IgD-negative memory B cell (primary cell): ENCODE data around the gene PHACTR1. TPM values are rescaled to one million over a fixed set of nuclear protein-coding genes. Genes with fewer than 3 reads are reported as not detected.

Experiments used
- H3K27ac Mint-ChIP-seq, 3 donors: one replicate each; pipeline ENCODE4 v1.8.0; 2020 to 2022; ENCODE audit warnings: mild to moderate bottlenecking in 3 of 3, mixed read lengths in 3 of 3, moderate library complexity in 1 of 3
- H3K27me3 Mint-ChIP-seq: one replicate; pipeline ENCODE4 v1.8.0; 2021; ENCODE audit warnings: mixed read lengths
- H3K36me3 Mint-ChIP-seq: one replicate; pipeline ENCODE4 v1.8.0; 2020; ENCODE audit warnings: mild to moderate bottlenecking, mixed read lengths
- H3K4me1 Mint-ChIP-seq, 3 donors: one replicate each; pipeline ENCODE4 v1.8.0; 2020 to 2022; ENCODE audit warnings: mixed read lengths in 3 of 3, mild to moderate bottlenecking in 1 of 3
- H3K4me3 Mint-ChIP-seq, 4 donors: one replicate each; pipeline ENCODE4 v1.8.0; 2020 to 2022; ENCODE audit warnings: mild to moderate bottlenecking in 4 of 4, mixed read lengths in 4 of 4, moderate library complexity in 3 of 4
- H3K9me3 Mint-ChIP-seq, 3 donors: one replicate each; pipeline ENCODE4 v1.8.0; 2020 to 2021; ENCODE audit warnings: mixed read lengths in 3 of 3, mild to moderate bottlenecking in 1 of 3
- polyA plus RNA-seq: library from polyadenylated mRNA; unstranded; fragments of 300-500 nt; fragmentation: Illumina TruSeq; gene quantifications from one replicate; pipeline ENCODE4 v1.2.3, GENCODE V29; 2021

PHACTR1 gene
- polyA plus RNA-seq, 1 donor from 2014 or later, result 12.8 TPM

DNA sequence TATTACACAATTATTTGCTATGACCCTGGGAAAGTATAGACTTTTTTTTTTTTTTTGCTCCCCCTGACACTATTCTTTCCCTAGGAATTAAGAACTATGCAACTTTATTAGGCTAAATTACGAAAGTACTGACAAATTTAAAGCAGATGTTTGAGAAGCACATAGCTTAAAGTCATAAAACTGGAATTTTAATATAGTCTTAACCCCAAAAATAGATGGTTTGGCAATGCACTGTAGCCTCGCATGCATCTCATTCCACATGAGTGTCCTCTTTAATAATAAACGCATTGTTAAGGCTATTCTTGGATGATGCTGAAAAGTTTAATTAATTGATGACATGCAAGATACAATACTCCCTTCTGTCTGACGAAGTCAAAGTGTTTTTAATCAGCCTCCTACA lies 562.4 kb downstream of the PHACTR1 start:
- Mint-ChIP-seq H3K27me3 (peaks cover 1% of the 10 kb centered on the region), H3K4me1 (peaks cover 37 to 58% (median 52%) of the 10 kb centered on the region in 3 donors), H3K9me3 (no peaks in the 10 kb centered on the region), H3K27ac (no peak overlapping the region), H3K36me3 (peaks cover 6% of the 10 kb centered on the region), H3K4me3 (no peak overlapping the region)

DNA sequence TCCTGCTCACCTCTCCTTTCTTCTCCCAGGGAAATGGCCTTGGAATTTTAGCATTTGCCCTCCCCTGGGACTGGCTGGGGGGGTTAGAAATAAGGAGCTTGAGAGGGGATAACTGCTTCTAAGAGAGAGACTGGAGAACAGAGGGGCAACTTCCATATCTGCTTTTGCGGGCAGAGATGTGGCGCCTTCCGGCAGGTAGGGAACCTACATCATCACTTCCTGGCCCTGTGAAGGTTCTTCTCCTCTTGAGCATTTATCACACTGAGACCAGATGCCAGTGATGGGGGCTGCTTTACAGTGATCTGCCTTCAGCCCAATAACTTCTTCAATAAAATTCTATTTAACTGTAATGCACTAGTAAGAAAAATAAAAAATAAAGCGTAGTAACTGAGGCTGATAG lies 563.7 kb downstream of the PHACTR1 start:
- H3K4me3 Mint-ChIP-seq, result peak overlapping the region in 2 of 4 donors; percentile 47 to 77
- peak overlapping the region in 1 of 3 donors; percentile 93 for H3K27ac Mint-ChIP-seq

DNA sequence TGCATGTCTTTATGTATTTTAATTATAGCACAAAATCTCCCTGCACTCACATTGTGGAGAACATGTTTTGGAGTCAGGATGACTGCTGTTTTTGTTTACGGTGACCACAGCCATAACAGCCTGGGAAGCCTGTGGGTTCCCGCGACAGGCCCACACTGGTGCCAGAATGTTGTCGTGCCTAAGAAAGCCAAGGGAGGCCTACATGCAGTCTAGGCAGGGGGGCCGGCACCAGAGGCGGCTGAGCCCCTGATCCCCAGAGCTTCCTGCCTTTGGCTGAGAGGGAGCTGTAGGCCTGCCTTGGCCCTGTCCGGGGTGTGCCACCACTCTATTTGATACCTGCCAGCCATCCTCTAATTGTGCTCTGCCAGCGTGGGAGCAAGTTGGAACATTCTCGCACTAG lies 565.1 kb downstream of the PHACTR1 start:
- H3K4me1 Mint-ChIP-seq, result peaks cover 37 to 60% (median 46%) of the 10 kb centered on the region in 3 donors
- peaks cover 12% of the 10 kb centered on the region for H3K36me3 Mint-ChIP-seq
- H3K27ac Mint-ChIP-seq, result peak overlapping the region in 2 of 3 donors; percentile 16 to 64
- H3K27me3 Mint-ChIP-seq, result peaks cover 1% of the 10 kb centered on the region
- H3K4me3 Mint-ChIP-seq, result no peak overlapping the region
- no peaks in the 10 kb centered on the region for H3K9me3 Mint-ChIP-seq

More for the DNA sequence above, 563.7 kb downstream of the PHACTR1 start:
- H3K36me3 Mint-ChIP-seq, result peaks cover 6% of the 10 kb centered on the region
- peaks cover 33 to 56% (median 43%) of the 10 kb centered on the region in 3 donors for H3K4me1 Mint-ChIP-seq
- H3K27me3 Mint-ChIP-seq, result peaks cover 1% of the 10 kb centered on the region
- H3K9me3 Mint-ChIP-seq, result no peaks in the 10 kb centered on the region

DNA sequence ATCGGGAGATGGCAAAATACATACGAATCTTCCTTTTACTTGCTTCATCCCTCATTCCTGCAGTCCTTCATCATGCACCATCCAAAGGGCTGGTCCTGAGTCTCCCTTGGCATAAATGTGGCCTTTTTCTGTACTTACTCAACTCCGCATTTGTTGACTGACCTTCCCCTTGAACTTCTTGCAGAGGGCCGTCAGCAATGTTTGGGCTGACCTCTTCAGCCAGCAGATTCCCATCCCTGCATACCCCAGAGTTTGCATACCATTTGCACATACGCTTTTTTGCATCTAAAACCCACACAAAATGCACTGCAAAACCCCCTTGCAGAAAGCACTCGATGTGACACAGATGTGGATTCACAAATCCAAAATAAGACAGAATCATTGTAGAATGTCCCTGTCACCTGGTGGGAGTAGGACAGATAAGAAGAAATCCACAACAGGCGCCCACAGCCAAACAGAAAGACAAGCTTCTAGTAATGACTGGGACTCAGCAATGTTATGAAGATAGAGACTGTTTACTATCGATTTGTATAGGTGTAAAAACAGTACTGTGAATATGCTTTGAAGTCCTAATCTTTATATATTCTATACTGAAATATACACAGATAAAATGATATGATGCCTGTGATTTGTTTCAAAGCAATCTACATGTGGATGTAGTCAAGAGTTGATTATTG lies 566.0 kb downstream of the PHACTR1 start:
- Mint-ChIP-seq H3K27ac (peak overlapping the region; percentile 16 to 76 (median 34)), H3K4me1 (peaks cover 30 to 52% (median 40%) of the 10 kb centered on the region in 3 donors), H3K4me3 (no peak overlapping the region), H3K36me3 (peaks cover 16% of the 10 kb centered on the region), H3K9me3 (no peaks in the 10 kb centered on the region), H3K27me3 (peaks cover 1% of the 10 kb centered on the region)

DNA sequence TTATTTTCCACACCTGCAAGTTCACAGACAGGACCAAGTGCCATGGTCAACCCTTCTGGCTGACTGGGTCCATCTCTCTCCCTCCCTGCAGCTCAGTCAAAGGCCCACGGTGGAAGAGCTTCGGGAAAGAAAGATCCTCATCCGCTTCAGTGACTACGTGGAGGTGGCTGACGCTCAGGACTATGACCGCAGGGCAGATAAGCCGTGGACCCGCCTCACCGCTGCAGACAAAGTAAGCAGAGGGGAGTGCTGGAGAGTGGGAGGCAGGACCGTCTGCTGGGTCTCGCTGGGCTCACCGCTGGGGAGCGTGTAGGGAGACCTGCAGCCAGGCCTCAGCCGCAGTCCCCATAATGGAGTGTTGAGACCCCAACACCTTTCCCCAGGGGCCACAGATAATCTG lies 566.8 kb downstream of the PHACTR1 start:
- Mint-ChIP-seq H3K36me3 (peaks cover 16% of the 10 kb centered on the region), H3K27ac (no peak overlapping the region), H3K4me3 (peak overlapping the region in 2 of 4 donors; percentile 78 to 86), H3K9me3 (no peaks in the 10 kb centered on the region), H3K4me1 (peaks cover 23 to 44% (median 33%) of the 10 kb centered on the region in 3 donors), H3K27me3 (peaks cover 1% of the 10 kb centered on the region)

DNA sequence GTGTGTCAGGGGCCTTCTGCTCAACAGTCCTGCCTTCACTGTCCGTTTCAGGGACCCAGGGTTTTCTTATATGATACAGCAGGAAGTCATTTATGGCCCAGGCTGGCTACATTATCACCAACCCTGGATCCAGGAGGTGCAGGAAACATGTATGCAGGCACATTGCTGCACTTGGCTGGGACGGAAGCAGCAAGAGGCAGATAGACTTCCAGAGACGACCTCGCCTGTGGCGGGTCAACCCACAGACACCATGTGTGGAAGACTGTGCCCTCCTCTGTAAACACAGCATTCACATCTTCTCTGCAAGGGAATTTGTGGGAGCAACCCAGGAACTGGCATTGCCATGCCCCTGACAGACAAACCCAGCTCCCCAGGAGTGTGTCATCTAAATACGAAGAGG lies 568.1 kb downstream of the PHACTR1 start:
- H3K9me3 Mint-ChIP-seq, result no peaks in the 10 kb centered on the region
- H3K4me1 Mint-ChIP-seq, result peaks cover 21 to 40% (median 29%) of the 10 kb centered on the region in 3 donors
- H3K4me3 Mint-ChIP-seq, result peak overlapping the region in 1 of 4 donors; percentile 47
- peaks cover 14% of the 10 kb centered on the region for H3K36me3 Mint-ChIP-seq
- H3K27ac Mint-ChIP-seq, result peak overlapping the region in 1 of 3 donors; percentile 6
- peaks cover 1% of the 10 kb centered on the region for H3K27me3 Mint-ChIP-seq

DNA sequence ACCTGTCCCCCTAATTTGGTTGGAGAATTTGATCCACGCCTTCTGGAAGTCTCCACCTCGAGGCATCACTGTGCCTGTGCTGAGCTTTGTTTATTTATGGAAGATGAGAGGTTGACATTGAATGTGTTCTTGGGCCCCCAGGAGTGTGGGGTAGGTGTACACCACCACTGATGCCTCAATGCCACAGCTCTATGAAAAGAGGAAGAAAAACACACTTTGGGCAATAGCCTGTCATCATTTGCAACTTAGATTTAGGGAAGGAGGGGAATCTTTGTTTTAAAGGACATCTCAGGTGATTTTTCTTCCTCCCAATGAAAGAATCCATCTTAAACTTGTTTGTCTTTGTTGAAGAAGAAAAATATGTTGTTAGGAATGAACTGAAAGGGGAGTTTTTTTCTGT lies 569.1 kb downstream of the PHACTR1 start:
- H3K27me3 Mint-ChIP-seq, result peaks cover 1% of the 10 kb centered on the region
- H3K4me3 Mint-ChIP-seq, result peak overlapping the region in 2 of 4 donors; percentile 65 to 73
- peaks cover 14% of the 10 kb centered on the region for H3K36me3 Mint-ChIP-seq

DNA sequence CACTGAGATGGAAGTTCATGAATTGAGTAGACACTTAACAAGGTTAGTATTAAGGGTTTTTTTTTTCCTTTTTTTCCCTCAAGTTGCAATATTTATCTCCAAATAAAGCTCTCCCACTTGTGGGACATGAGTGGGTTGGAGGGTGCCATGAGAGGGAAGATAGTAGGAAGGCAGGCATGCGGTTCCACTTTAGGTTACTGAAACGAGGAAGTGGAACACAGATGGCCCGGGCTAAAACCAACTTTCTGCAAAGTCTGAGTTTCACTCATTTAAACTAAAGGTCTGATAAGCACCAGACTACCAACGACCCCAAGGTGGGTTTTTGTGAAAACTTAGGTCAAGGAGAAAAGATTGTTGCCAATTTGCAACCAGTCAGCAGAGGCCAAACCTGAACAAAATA lies 569.6 kb downstream of the PHACTR1 start:
- Mint-ChIP-seq H3K4me1 (peaks cover 19 to 30% (median 26%) of the 10 kb centered on the region in 3 donors), H3K27me3 (peaks cover 1% of the 10 kb centered on the region), H3K9me3 (no peaks in the 10 kb centered on the region), H3K27ac (peak overlapping the region in 2 of 3 donors; percentile 73 to 77), H3K4me3 (peak overlapping the region in 2 of 4 donors; percentile 65 to 73), H3K36me3 (peaks cover 14% of the 10 kb centered on the region)

More for the DNA sequence above, 569.1 kb downstream of the PHACTR1 start:
- peaks cover 19 to 30% (median 27%) of the 10 kb centered on the region in 3 donors for H3K4me1 Mint-ChIP-seq
- H3K9me3 Mint-ChIP-seq, result no peaks in the 10 kb centered on the region
- peak overlapping the region in 2 of 3 donors; percentile 73 to 77 for H3K27ac Mint-ChIP-seq

DNA sequence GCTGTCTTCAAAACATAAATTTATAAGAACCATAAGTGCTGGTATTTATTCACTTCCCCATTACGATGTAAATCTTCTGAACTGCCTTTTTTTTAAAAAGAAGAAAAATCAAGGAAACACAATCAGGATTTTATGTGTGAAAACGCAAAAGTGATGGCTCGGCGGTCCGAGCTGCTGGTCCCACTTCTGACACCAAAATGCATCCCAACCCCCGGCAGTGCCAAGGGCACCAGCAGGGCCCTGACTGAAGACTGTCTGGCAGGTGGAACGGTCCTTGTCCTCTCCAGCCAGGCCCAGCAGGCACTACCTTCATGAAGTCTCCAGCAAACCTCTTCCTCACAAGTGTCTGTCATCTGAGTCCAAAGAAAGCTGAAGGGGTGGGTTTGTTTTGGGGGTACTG lies 570.5 kb downstream of the PHACTR1 start:
- Mint-ChIP-seq H3K4me3 (peak overlapping the region in 1 of 4 donors; percentile 17), H3K27ac (no peak overlapping the region), H3K27me3 (peaks cover 1% of the 10 kb centered on the region), H3K4me1 (peaks cover 18 to 25% (median 23%) of the 10 kb centered on the region in 3 donors), H3K9me3 (no peaks in the 10 kb centered on the region), H3K36me3 (peaks cover 14% of the 10 kb centered on the region)

DNA sequence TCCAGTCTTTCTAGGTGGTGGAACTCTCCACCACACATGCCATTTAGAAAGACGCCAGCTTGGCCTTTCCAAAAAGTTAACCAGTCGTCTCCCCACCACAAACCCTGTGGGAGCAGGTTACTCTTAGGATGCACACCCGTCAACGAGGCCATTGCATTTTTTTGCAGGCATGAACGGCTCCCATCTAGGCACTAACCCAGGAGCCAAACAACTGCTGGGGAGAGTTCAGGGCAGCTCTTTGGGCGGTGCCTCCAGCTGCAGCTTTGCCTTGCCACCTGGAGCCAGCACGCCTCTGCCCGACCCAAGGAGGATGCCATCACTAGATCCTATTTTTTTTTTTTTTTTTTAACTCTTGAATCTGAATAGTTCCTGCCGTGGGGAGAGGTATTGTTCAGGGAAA lies 571.9 kb downstream of the PHACTR1 start:
- H3K9me3 Mint-ChIP-seq, result no peaks in the 10 kb centered on the region
- peaks cover 11% of the 10 kb centered on the region for H3K36me3 Mint-ChIP-seq
- no peak overlapping the region for H3K4me3 Mint-ChIP-seq
- H3K27ac Mint-ChIP-seq, result no peak overlapping the region
- H3K27me3 Mint-ChIP-seq, result no peaks in the 10 kb centered on the region
- peaks cover 11 to 18% (median 17%) of the 10 kb centered on the region in 3 donors for H3K4me1 Mint-ChIP-seq

DNA sequence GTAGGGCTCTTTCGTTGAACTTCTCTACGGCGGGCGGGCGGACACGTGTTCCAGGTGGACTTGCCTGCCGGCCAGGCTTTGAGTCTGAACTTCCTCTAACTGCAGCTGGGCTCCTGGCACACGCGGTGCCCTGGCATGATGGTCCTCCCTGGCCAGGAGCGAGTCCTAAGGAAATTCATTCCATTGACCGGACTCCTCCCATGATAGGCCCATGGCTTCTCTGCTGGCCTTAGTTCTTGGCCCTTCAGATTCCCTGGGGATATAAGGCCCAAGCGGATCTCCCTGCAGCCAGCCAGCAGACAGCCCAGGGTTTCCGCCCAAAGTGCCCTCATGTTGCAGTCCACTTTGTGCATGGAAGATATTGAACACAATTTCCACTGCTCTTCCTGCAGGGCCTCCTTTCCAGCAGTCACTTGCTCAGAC lies 572.4 kb downstream of the PHACTR1 start:
- no peaks in the 10 kb centered on the region for H3K27me3 Mint-ChIP-seq
- H3K4me3 Mint-ChIP-seq, result no peak overlapping the region
- no peaks in the 10 kb centered on the region for H3K9me3 Mint-ChIP-seq
- peak overlapping the region in 1 of 3 donors; percentile 53 for H3K27ac Mint-ChIP-seq
- peaks cover 13 to 16% (median 13%) of the 10 kb centered on the region in 3 donors for H3K4me1 Mint-ChIP-seq
- H3K36me3 Mint-ChIP-seq, result peaks cover 14% of the 10 kb centered on the region

DNA sequence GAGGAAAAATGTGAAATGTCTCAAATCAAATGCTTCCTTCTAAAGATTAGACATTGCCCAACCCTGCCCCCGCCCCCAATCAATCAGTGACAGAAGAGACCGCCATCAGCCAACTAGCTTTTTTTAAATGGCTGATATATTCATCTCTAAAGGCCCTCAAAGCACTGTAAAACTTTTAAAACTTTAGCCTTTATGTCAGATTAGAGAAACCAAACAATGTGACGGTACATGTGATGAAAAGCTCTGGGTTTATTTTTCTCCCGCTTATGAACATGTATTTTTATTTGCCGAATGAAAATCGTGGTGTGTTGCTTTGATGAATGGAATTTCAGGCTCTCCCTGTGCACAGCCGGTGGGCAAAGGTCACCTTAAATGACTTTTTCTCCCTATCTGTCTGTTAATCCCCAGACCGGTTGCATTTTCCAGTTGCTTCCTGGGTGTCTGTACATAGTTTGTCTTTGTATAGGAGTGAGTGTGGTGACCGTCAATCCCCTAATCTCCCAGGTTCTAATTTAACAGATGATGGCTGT lies 573.3 kb downstream of the PHACTR1 start:
- Mint-ChIP-seq H3K4me3 (no peak overlapping the region), H3K4me1 (peaks cover 13 to 16% (median 13%) of the 10 kb centered on the region in 3 donors), H3K9me3 (no peaks in the 10 kb centered on the region), H3K36me3 (peaks cover 16% of the 10 kb centered on the region), H3K27ac (no peak overlapping the region), H3K27me3 (no peaks in the 10 kb centered on the region)

DNA sequence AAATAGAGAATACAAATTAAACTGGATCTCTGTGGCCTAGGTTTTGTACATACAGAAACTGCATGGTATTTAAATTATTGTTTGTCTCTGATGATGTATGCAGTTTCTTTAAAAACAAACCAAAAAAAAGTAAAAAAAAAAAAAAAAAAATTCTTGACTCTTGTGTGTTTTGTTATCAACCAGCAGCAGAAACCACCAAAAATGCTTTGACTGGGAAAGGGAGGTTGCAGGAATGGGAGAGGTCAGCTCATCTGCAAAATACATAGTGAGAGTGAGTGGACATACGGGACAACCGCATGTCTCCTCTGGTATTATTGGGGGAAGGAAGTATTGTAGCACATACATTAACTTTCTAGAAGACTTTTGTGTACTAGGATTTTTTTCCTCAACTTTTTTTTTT lies 573.8 kb downstream of the PHACTR1 start:
- H3K27me3 Mint-ChIP-seq, result no peaks in the 10 kb centered on the region
- peaks cover 18% of the 10 kb centered on the region for H3K36me3 Mint-ChIP-seq

DNA sequence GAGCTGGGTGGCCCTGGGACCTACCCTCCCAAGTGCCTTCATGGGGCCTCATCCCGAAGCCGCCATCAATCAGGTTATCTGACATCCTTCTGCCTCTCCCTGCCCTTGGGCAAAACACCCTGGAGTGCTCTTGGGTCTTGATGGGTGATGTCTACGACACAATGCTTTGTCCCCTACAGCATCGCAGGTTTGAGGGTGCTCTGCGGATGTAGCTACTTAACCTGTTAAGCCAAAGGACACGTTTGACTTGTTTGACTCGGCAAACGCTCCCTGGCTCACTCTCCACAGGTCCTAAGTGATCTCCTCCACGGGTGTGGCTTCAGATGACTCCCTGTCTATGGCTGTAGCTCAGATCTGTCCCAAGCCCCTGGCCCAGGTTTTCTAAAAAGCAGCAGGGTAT lies 576.2 kb downstream of the PHACTR1 start:
- peaks cover 10% of the 10 kb centered on the region for H3K36me3 Mint-ChIP-seq
- no peaks in the 10 kb centered on the region for H3K9me3 Mint-ChIP-seq
- H3K4me3 Mint-ChIP-seq, result no peak overlapping the region
- H3K27ac Mint-ChIP-seq, result no peak overlapping the region
- peaks cover 6 to 10% (median 8%) of the 10 kb centered on the region in 3 donors for H3K4me1 Mint-ChIP-seq
- no peaks in the 10 kb centered on the region for H3K27me3 Mint-ChIP-seq

More for the DNA sequence above, 573.8 kb downstream of the PHACTR1 start:
- Mint-ChIP-seq H3K9me3 (no peaks in the 10 kb centered on the region), H3K27ac (no peak overlapping the region), H3K4me1 (peaks cover 13 to 16% (median 13%) of the 10 kb centered on the region in 3 donors), H3K4me3 (no peak overlapping the region)

DNA sequence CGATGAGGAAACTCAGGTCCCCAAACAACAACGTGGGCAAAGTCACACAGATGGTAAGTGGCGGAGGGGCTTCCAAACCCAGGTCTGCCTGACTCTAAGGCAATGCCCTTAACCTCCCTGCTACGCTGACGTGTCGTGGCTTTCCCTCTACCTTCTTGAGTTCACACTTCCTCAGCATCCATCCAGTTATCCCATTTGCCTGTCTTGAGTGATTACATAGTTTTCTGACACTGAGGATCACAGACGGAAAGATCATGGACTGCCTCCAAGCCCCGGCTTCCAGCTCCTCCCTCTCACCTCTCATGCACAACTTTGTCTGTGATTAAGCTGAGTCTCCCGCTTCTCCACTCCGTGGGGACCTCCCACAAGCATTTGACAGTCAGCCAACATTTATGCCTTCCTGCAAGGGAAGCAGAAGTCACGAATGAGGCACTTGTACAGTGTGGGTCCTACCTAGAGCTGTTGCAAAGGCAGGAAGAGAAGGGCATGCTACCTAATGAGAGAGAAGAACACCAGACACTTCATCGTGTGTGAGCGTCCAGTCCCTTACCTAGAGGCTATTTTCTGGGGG lies 578.0 kb downstream of the PHACTR1 start:
- Mint-ChIP-seq H3K4me1 (peaks cover 8 to 11% (median 11%) of the 10 kb centered on the region in 3 donors), H3K36me3 (peaks cover 12% of the 10 kb centered on the region), H3K9me3 (no peaks in the 10 kb centered on the region), H3K27ac (peak overlapping the region in 2 of 3 donors; percentile 56 to 96), H3K27me3 (no peaks in the 10 kb centered on the region), H3K4me3 (peak overlapping the region in 1 of 4 donors; percentile 68)
